Cardiac muscle cell (in vitro differentiated cells and primary cell): Measurements from ENCODE around the gene DMRTB1. TPM values are rescaled to one million over a fixed set of nuclear protein-coding genes. Genes with fewer than 3 reads are reported as not detected.

Experiments
- DNase-seq, 2 donors: peaks; one replicate each; pipeline versions ENCODE4 v3.0.0 to v3.0.0-alpha.2; 2010 to 2017; ENCODE audit warnings: low read depth in 1 of 2, low spot score in 1 of 2
- H3K27ac ChIP-seq: fragments of 200-600 bp; sonication (generic); 2 replicates; pipeline ENCODE4 v1.5.1; 2016
- H3K27me3 ChIP-seq: fragments of 200-600 bp; sonication (generic); 2 replicates; pipeline ENCODE4 v1.6.0; 2016; ENCODE audit warnings: control low read depth
- H3K36me3 ChIP-seq: fragments of 200-600 bp; sonication (generic); 2 replicates; pipeline ENCODE4 v1.5.1; 2016; ENCODE audit warnings: control low read depth
- H3K4me1 ChIP-seq: fragments of 200-600 bp; sonication (generic); 2 replicates; pipeline ENCODE4 v1.8.1; 2017; ENCODE audit warnings: low read depth, mild to moderate bottlenecking, mixed run types
- H3K4me3 ChIP-seq: fragments of 200-600 bp; sonication (generic); 2 replicates; pipeline ENCODE4 v1.5.1; 2016; ENCODE audit warnings: mild to moderate bottlenecking
- H3K9me3 ChIP-seq: fragments of 200-600 bp; sonication (generic); 2 replicates; pipeline ENCODE4 v1.5.1; 2017; ENCODE audit warnings: low read depth, mild to moderate bottlenecking, control low read depth
- polyA plus RNA-seq: library from polyadenylated mRNA; unstranded; fragments of >200 nt; fragmentation: Nextera tagmentation; extraction: Ambion mirVana; gene quantifications from 2 replicates; pipeline ENCODE4 v1.2.1, GENCODE V29; 2016
- total RNA-seq: library from RNA; depleted of rRNA; stranded (reverse); fragments of >200 nt; gene quantifications from 2 replicates; pipeline ENCODE4 v1.2.3, GENCODE V29; 2016
- TF ChIP-seq, protein P1 (sequence below): IDR thresholded peaks from 2 replicates; pipeline ENCODE4 v1.5.1; 2012; ENCODE audit warnings: low read depth, mild to moderate bottlenecking, low read length

Gene DMRTB1
- total and polyA plus RNA-seq, 2 experiments from 2014 or later, result not detected

DNA sequence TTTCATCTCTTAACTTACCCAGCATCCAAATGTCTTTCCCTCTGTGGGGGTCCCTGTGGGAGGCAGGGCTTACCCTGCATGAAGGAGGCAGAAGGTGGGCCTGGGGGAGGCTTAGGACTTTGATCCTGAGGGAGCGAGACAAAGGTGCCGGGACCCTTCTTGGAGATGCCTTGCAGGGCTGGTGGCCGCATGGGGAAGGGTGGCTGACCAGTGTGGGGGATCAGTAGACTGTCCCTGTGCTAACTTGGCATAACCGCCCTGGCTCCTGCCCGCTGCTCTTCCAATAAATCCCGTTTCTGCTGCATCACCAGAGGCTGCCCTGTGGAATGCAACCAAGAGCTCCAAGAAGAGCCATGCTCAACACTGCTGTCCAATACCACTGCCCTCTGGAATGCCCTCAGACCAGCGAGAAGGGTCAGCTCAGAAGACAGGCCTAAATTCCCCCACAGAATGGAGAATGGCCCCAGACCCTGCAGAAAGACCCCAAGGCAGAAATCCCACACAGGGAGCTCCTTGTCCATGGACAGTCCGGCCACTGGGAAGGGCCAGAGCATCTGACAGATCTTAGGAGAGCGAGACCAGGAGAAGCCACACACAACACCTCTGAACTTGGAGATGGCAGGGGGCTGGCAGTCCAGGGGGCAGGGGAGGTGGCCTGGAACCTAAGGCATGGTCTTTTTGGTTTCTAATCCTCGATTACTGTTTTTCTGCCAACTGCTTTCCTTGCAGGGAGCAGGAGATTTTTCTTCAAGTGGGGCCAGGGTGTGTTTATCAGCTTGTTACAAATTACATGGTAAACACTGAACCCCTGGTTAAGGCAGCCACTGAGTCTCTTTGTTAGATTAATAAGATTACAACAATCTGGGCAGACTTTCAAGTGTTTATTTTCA, 46.7 kb upstream of the DMRTB1 start:
- Histone ChIP-seq H3K4me1 (no peaks in the 10 kb centered on the region), H3K4me3 (no peak overlapping the region), H3K27ac (no peak overlapping the region), H3K27me3 (no peaks in the 10 kb centered on the region), H3K9me3 (no peaks in the 10 kb centered on the region), H3K36me3 (no peaks in the 10 kb centered on the region)
- no peak for DNase-seq
- TF ChIP-seq, protein P1, sequence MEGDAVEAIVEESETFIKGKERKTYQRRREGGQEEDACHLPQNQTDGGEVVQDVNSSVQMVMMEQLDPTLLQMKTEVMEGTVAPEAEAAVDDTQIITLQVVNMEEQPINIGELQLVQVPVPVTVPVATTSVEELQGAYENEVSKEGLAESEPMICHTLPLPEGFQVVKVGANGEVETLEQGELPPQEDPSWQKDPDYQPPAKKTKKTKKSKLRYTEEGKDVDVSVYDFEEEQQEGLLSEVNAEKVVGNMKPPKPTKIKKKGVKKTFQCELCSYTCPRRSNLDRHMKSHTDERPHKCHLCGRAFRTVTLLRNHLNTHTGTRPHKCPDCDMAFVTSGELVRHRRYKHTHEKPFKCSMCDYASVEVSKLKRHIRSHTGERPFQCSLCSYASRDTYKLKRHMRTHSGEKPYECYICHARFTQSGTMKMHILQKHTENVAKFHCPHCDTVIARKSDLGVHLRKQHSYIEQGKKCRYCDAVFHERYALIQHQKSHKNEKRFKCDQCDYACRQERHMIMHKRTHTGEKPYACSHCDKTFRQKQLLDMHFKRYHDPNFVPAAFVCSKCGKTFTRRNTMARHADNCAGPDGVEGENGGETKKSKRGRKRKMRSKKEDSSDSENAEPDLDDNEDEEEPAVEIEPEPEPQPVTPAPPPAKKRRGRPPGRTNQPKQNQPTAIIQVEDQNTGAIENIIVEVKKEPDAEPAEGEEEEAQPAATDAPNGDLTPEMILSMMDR, result no peak

DNA sequence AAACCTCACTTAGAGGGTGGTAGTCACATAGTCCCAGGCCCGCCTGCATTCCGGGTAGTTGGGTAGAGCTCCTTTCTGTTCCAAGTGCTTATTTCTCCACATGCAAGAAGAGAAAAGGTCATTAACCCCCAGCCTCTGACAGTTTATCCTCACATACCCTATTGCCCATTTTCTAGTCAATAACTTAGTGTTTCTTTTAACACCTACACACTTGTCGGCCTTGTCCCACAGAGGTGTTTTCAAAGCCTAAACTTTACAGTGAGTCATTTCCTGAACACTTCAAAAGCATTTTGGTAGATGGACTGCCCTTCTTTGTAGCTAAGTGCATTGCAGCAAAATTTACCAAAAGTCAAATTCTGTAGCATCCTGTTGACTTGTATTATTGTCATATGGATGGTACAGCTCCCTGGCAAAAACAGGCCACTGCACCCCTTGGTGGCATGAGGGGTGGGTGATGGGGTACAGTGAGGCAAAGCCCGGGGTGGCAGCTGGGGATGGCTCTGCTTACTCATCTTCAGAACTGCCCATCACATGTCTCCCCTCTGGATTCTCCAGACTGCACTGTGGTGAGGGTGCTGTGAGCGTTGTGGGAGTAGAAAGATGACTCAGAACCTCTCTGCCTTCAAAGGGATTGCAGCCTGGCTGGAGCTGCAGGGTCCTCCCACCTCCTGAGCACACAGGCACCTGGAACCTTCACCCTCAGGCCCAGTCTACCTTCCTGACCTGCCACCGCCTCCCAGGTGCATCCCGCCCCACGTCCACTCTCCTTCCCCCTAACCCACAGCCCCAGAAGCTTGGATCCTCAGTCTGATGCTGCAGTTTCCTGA, 45.8 kb upstream of the DMRTB1 start:
- no peaks in the 10 kb centered on the region for H3K36me3 ChIP-seq
- no peaks in the 10 kb centered on the region for H3K9me3 ChIP-seq
- TF ChIP-seq, protein P1, result no peak
- H3K27ac ChIP-seq, result no peak overlapping the region
- no peaks in the 10 kb centered on the region for H3K27me3 ChIP-seq
- DNase-seq, result peak in 1 of 2 donors; percentile 60
- no peak overlapping the region for H3K4me3 ChIP-seq
- no peaks in the 10 kb centered on the region for H3K4me1 ChIP-seq

DNA sequence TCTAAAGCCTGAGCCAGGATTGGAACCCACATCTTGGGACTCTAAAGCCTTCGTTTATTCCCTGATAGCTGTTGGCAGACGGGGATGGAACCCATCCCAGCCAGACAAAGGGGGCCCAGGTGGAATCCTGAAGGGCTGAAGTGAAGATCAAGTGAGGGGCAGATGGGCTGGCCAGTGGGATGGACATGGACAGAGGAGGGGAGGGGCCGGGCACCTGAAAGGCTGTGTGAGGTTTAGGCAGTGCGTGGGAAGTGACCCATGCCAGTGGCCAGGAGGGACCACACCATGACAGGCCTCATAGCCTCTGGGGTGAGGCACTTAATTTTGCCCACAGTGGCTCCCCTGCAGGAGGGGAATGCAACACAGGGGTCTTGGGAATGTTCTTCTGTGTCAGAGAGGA, 44.6 kb upstream of the DMRTB1 start:
- H3K4me1 ChIP-seq, result peaks cover 3% of the 10 kb centered on the region
- DNase-seq, result no peak
- no peak overlapping the region for H3K27ac ChIP-seq
- TF ChIP-seq, protein P1, result no peak
- H3K27me3 ChIP-seq, result no peaks in the 10 kb centered on the region
- H3K4me3 ChIP-seq, result no peak overlapping the region
- H3K36me3 ChIP-seq, result no peaks in the 10 kb centered on the region
- no peaks in the 10 kb centered on the region for H3K9me3 ChIP-seq

DNA sequence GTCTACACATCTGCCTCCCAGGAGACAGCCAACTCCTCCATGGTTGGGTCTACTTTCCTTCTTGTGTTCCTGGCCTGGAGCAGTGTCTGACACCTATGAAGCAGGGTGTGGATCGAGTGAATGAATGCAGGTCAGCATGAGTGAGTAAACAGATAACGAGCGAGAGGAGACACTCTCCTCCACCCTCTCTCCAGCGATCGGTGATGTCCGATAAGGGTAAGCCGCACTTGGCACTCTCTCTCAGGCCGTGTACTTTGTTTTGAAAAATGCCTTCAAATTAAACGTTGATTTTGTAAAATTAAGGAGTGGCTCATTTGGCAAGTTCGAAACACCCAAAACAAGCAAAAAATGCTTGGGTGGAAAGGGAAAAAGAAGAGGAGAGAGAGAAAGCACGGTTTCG, 43.8 kb upstream of the DMRTB1 start:
- DNase-seq, result no peak
- TF ChIP-seq, protein P1, result no peak
- no peaks in the 10 kb centered on the region for H3K27me3 ChIP-seq
- no peak overlapping the region for H3K27ac ChIP-seq
- no peaks in the 10 kb centered on the region for H3K9me3 ChIP-seq
- H3K4me1 ChIP-seq, result peaks cover 3% of the 10 kb centered on the region
- no peaks in the 10 kb centered on the region for H3K36me3 ChIP-seq
- no peak overlapping the region for H3K4me3 ChIP-seq

DNA sequence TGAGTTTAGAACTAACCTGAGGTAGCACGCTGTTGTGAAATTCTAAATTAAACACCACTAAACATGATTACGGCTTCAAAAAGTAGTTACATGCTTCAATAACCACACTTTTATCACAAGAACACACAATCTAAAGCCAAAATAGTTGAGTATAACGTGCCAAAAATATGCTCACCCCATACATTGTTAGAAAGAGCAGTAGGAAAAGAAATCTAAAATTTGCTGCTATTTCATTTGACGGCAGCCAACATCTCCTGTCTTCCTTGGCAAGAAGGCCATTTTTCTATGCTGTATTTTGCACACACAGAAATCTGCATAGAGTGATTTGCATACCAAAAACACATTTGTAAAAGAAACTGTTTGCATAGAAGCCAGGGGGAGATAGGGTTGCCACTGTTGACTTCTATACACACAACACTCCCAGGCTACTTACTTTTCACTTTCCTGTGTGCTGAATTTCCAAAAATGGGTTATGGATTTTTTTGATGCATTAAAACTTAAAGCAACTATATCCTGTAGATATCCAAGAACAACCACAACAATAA, 42.9 kb upstream of the DMRTB1 start:
- DNase-seq, result no peak
- no peaks in the 10 kb centered on the region for H3K36me3 ChIP-seq
- H3K27me3 ChIP-seq, result no peaks in the 10 kb centered on the region
- H3K9me3 ChIP-seq, result no peaks in the 10 kb centered on the region
- TF ChIP-seq, protein P1, result no peak
- H3K4me1 ChIP-seq, result peaks cover 3% of the 10 kb centered on the region
- no peak overlapping the region for H3K27ac ChIP-seq
- H3K4me3 ChIP-seq, result no peak overlapping the region
